SK-N-MC (cell line): ENCODE results near the gene GPS1.

Experiments
- DNase-seq: peaks from one replicate; pipeline ENCODE4 v3.0.0-alpha.2; 2011; ENCODE audit warnings: low read depth, low spot score
- H3K27ac ChIP-seq: fragments of 200-600 bp; sonication (generic); 2 replicates; pipeline ENCODE4 v1.5.1; 2016; ENCODE audit warnings: mixed run types
- H3K36me3 ChIP-seq: fragments of 200-600 bp; sonication (generic); 2 replicates; pipeline ENCODE4 v1.6.1; 2017; ENCODE audit warnings: antibody characterized with exemption, low read length, mixed read lengths; ENCODE audit not compliant: insufficient read depth
- H3K4me3 ChIP-seq: fragments of 200-600 bp; sonication (generic); 2 replicates; pipeline ENCODE4 v1.5.1; 2016
- H3K9ac ChIP-seq: fragments of 200-600 bp; sonication (generic); 2 replicates; pipeline ENCODE4 v1.8.0; 2017; ENCODE audit warnings: mixed run types, mixed read lengths; ENCODE audit not compliant: insufficient read length
- H3K9me3 ChIP-seq: fragments of 200-600 bp; sonication (generic); 2 replicates; pipeline ENCODE4 v1.6.1; 2017; ENCODE audit warnings: low read depth, mild to moderate bottlenecking, antibody characterized with exemption, low read length, moderate library complexity, mixed read lengths
- EZH2 ChIP-seq: fragments of 200-600 bp; sonication (generic); IDR thresholded peaks from one replicate; pipeline ENCODE4 v1.6.1; 2017; ENCODE audit warnings: antibody characterized with exemption
- FOXP2 ChIP-seq: optimal IDR thresholded peaks from 2 replicates; pipeline ENCODE3; 2011; ENCODE audit warnings: mild to moderate bottlenecking, moderate library complexity; ENCODE audit not compliant: insufficient read depth; ENCODE audit errors: extremely low read length, control extremely low read depth
- POLR2AphosphoS5 ChIP-seq: IDR thresholded peaks from 2 replicates; pipeline ENCODE4 v1.6.1; 2012; ENCODE audit warnings: mild to moderate bottlenecking, low read depth, low read length, borderline replicate concordance

Gene GPS1

GRCh38 chr17:82062076-82062983 is 10.6 kb downstream of the GPS1 start:
- Histone ChIP-seq H3K27ac (no peak overlapping the region), H3K36me3 (peaks cover 32% of the 10 kb centered on the region; the same call in 1 of the 2 replicates), H3K9me3 (no peaks in the 10 kb centered on the region), H3K4me3 (no peak overlapping the region), H3K9ac (no peak overlapping the region)
- no peak for DNase-seq
- TF ChIP-seq POLR2AphosphoS5 (no peak), EZH2 (no peak), FOXP2 (no peak)

DNA sequence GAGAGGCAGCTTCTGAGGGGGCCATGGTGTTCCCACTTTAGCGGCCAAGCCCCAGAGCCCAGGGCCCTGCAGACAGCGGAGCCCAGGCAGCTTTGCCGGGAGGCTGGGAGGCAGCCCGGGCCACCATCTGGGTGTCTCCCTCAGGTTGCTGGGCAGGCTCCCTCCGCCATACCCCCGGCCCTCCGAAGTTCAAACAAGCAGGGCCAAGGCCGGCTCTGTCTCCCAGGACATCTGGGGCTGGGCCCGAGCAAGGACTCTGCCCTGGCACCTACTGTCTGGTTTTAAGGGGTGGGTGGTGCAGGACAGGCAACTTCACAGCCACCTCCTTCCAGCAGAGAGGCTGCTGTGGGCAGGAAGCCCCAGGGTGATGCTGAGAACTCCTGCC is 11.3 kb downstream of the GPS1 start:
- no peak for TF ChIP-seq POLR2AphosphoS5
- TF ChIP-seq FOXP2 = no peak
- TF ChIP-seq EZH2 = no peak
- Histone ChIP-seq H3K36me3 (peaks cover 28% of the 10 kb centered on the region; the same call in 1 of the 2 replicates), H3K9me3 (no peaks in the 10 kb centered on the region), H3K4me3 (no peak overlapping the region), H3K9ac (no peak overlapping the region), H3K27ac (no peak overlapping the region)
- DNase-seq = no peak

GRCh38 chr17:82063424-82064415 is 12.0 kb downstream of the GPS1 start:
- H3K36me3 ChIP-seq = peaks cover 25% of the 10 kb centered on the region; the same call in 1 of the 2 replicates
- no peak overlapping the region for H3K27ac ChIP-seq
- peak overlapping the region; percentile 90; the same call in 1 of the 2 replicates for H3K4me3 ChIP-seq
- H3K9me3 ChIP-seq = no peaks in the 10 kb centered on the region
- no peak for DNase-seq
- TF ChIP-seq EZH2 = no peak
- TF ChIP-seq FOXP2 = no peak
- TF ChIP-seq POLR2AphosphoS5 = no peak
- peak overlapping the region; percentile 96 for H3K9ac ChIP-seq

GRCh38 chr17:82064433-82065192 is 12.9 kb downstream of the GPS1 start:
- peak overlapping the region; percentile 96 for H3K9ac ChIP-seq
- no peak for TF ChIP-seq FOXP2
- no peak for TF ChIP-seq EZH2
- H3K4me3 ChIP-seq = peak overlapping the region; percentile 90
- DNase-seq = no peak
- peaks cover 24% of the 10 kb centered on the region; the same call in 1 of the 2 replicates for H3K36me3 ChIP-seq
- no peaks in the 10 kb centered on the region for H3K9me3 ChIP-seq
- no peak overlapping the region for H3K27ac ChIP-seq

- peaks cover 18% of the 10 kb centered on the region; the same call in 1 of the 2 replicates for H3K36me3 ChIP-seq
Measured at GRCh38 chr17:82065193-82065637, 13.5 kb downstream of the GPS1 start.

DNA sequence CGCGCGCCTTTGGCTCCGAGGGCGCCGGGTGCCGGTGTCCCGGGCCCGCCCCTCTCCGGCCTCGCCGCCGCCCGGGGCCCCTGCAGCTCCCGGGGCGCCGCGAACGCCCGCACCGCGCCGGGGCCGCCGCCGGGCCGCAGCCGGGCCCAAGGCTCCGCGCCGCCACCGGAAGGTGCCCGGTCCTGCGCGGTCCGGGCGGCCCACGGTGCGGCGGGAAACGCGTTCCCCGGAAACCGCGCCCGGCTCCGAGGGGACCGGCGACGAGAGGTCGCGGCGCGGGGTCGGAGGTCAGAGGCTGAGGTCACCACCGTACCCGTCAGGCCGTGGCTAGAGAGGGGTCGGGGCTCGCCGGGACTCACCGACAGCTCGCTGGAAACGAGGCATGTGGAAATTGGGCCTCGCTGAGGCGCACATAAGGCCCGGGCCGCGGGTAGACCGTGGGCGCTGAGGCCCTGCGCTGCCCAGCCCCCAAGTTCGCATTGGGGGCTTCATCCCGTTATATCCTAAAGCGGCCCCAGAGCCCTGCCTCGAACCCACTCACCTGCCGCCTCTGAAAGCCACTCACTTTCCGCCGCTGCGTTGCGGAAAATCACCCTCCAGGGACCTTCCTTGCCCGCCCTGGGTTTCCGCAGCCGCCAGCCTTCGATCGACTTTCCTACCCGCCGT is 14.1 kb downstream of the GPS1 start, which contains the start of gene DUS1L:
Gene DUS1L (minus strand): TSS at position 167 of the 666 bp plus-strand sequence. CDS start 745 bp downstream, outside the sequence.
- no peak for DNase-seq
- Histone ChIP-seq H3K27ac (peak within 1 kb of the TSS; percentile 86), H3K9ac (peak within 1 kb of the TSS; percentile 96), H3K9me3 (no peaks in the 10 kb centered on the region), H3K36me3 (peaks cover 12% of the 10 kb centered on the region; the same call in 1 of the 2 replicates), H3K4me3 (peak within 1 kb of the TSS; percentile 90)
- TF ChIP-seq POLR2AphosphoS5 (0 out of 2 replicates have a peak, but pooled peaks have one; percentile 13), FOXP2 (no peak)

More at GRCh38 chr17:82065193-82065637, 13.5 kb downstream of the GPS1 start:
- TF ChIP-seq POLR2AphosphoS5 = no peak
- no peak for TF ChIP-seq EZH2
- TF ChIP-seq FOXP2 = no peak
- Histone ChIP-seq H3K9ac (peak overlapping the region; percentile 96), H3K4me3 (peak overlapping the region; percentile 90), H3K27ac (no peak overlapping the region), H3K9me3 (no peaks in the 10 kb centered on the region)
- no peak for DNase-seq

GRCh38 chr17:82070611-82071010 is 18.9 kb downstream of the GPS1 start:
- Histone ChIP-seq H3K9ac (no peak overlapping the region), H3K4me3 (no peak overlapping the region), H3K36me3 (no peaks in the 10 kb centered on the region), H3K27ac (no peak overlapping the region), H3K9me3 (no peaks in the 10 kb centered on the region)
- DNase-seq = no peak
- TF ChIP-seq EZH2 (no peak), FOXP2 (no peak), POLR2AphosphoS5 (no peak)
